Measurements from ENCODE around the gene TTC27.
A peak's percentile ranks its signal among the peaks of the same experiment; 100 is the strongest.
"Not testable (repeated sequence)": the region's sequence is repeated elsewhere in the genome, so short reads cannot be mapped to it uniquely, and the experiment has no call there.

Gene TTC27

GRCh38 chr2:32812316-32812715 lies 184.5 kb downstream of the TTC27 start:
- no peak for DNase-seq

GRCh38 chr2:32820088-32820487 lies 192.2 kb downstream of the TTC27 start:
- no peak for DNase-seq

GRCh38 chr2:32820701-32821100 lies 192.9 kb downstream of the TTC27 start:
- no peak for DNase-seq

GRCh38 chr2:32824070-32824809 lies 196.4 kb downstream of the TTC27 start:
- peak; percentile 40 for DNase-seq

- no peak for DNase-seq
Measured at GRCh38 chr2:32825291-32825712, 197.5 kb downstream of the TTC27 start.

- DNase-seq: no peak
Measured at GRCh38 chr2:32830196-32830595, 202.3 kb downstream of the TTC27 start.

GRCh38 chr2:32832821-32833220 lies 205.0 kb downstream of the TTC27 start:
- DNase-seq: no peak

GRCh38 chr2:32833709-32834108 lies 205.9 kb downstream of the TTC27 start:
- no peak for DNase-seq

- DNase-seq: no peak
Measured at GRCh38 chr2:32835148-32835547, 207.3 kb downstream of the TTC27 start.

- DNase-seq: no peak
Measured at GRCh38 chr2:32836933-32837332, 209.1 kb downstream of the TTC27 start.

GRCh38 chr2:32838418-32838817 lies 210.6 kb downstream of the TTC27 start:
- DNase-seq: no peak

GRCh38 chr2:32838949-32839348 lies 211.1 kb downstream of the TTC27 start:
- no peak for DNase-seq

- no peak for DNase-seq
Measured at GRCh38 chr2:32841931-32842898, 214.4 kb downstream of the TTC27 start.

GRCh38 chr2:32843699-32844098 lies 215.8 kb downstream of the TTC27 start:
- no peak for DNase-seq

GRCh38 chr2:32844253-32844652 lies 216.4 kb downstream of the TTC27 start:
- DNase-seq: no peak

- DNase-seq: not testable (repeated sequence)
Measured at GRCh38 chr2:32846274-32846673, 218.4 kb downstream of the TTC27 start.

- DNase-seq: no peak
Measured at GRCh38 chr2:32847734-32848133, 219.9 kb downstream of the TTC27 start.

GRCh38 chr2:32849456-32850194 lies 221.8 kb downstream of the TTC27 start:
- no peak for DNase-seq

GRCh38 chr2:32851777-32852439 lies 224.1 kb downstream of the TTC27 start:
- DNase-seq: no peak

- DNase-seq: no peak
Measured at GRCh38 chr2:32852856-32853255, 225.0 kb downstream of the TTC27 start.

- DNase-seq: no peak
Measured at GRCh38 chr2:32856891-32857290, 229.0 kb downstream of the TTC27 start.

GRCh38 chr2:32858713-32859112 lies 230.9 kb downstream of the TTC27 start:
- DNase-seq: no peak

GRCh38 chr2:32860385-32860784 lies 232.5 kb downstream of the TTC27 start:
- no peak for DNase-seq

Measured in NCI-H1048 (cell line).